OCI-LY3 (cell line): ENCODE measurements around the gene OTOGL.

ENCODE experiments used
- CTCF ChIP-seq: fragments of 200-600, 300-600 bp; sonication (generic); IDR thresholded peaks from 2 replicates; pipeline ENCODE4 v1.5.1; 2014; ENCODE audit warnings: antibody characterized with exemption, low read length, low read depth
- EZH2phosphoT487 ChIP-seq: fragments of 200-600 bp; shearing (Covaris generic); IDR thresholded peaks from 2 replicates; pipeline ENCODE4 v1.6.1; 2018; ENCODE audit warnings: antibody characterized with exemption, mixed run types, low read depth

- TF ChIP-seq CTCF, result no peak
- no peak for TF ChIP-seq EZH2phosphoT487
These were observed 122.9 kb downstream of the OTOGL start for GRCh38 chr12:80222261-80222660.
